Endothelial cell (in vitro differentiated cells): ENCODE data around the gene FBXL14. TPM values are rescaled to one million over a fixed set of nuclear protein-coding genes. Genes with fewer than 3 reads are reported as not detected.

ENCODE experiments used
- DNase-seq: peaks from one replicate; pipeline ENCODE4 v3.0.0; 2021; ENCODE audit warnings: low spot score
- H3K27ac Mint-ChIP-seq: one replicate; pipeline ENCODE4 v1.8.0; 2021; ENCODE audit warnings: mixed read lengths, inconsistent platforms; ENCODE audit not compliant: unreplicated experiment
- H3K27me3 Mint-ChIP-seq: one replicate; pipeline ENCODE4 v1.8.0; 2021; ENCODE audit warnings: mild to moderate bottlenecking, moderate library complexity, mixed read lengths, inconsistent platforms; ENCODE audit not compliant: unreplicated experiment
- H3K36me3 Mint-ChIP-seq: one replicate; pipeline ENCODE4 v1.8.0; 2021; ENCODE audit warnings: mild to moderate bottlenecking, low read depth, mixed read lengths, inconsistent platforms; ENCODE audit not compliant: unreplicated experiment
- H3K4me1 Mint-ChIP-seq: one replicate; pipeline ENCODE4 v1.8.0; 2021; ENCODE audit warnings: mild to moderate bottlenecking, mixed read lengths, inconsistent platforms; ENCODE audit not compliant: unreplicated experiment
- H3K4me3 Mint-ChIP-seq: one replicate; pipeline ENCODE4 v1.8.0; 2021; ENCODE audit warnings: mild to moderate bottlenecking, mixed read lengths, inconsistent platforms; ENCODE audit not compliant: unreplicated experiment
- H3K9me3 Mint-ChIP-seq: one replicate; pipeline ENCODE4 v1.8.0; 2021; ENCODE audit warnings: mixed read lengths, inconsistent platforms; ENCODE audit not compliant: unreplicated experiment
- CTCF ChIP-seq: fragments of 200-600 bp; sonication (generic); IDR thresholded peaks from one replicate; pipeline ENCODE4 v1.5.0; 2021; ENCODE audit warnings: antibody characterized with exemption; ENCODE audit not compliant: unreplicated experiment
- total RNA-seq: library from RNA; stranded (reverse); fragmentation: NEBNext Ultra II Directional; extraction: Animal tissue kit (Norgen Biotek cat#: 25700); gene quantifications from one replicate; pipeline ENCODE4 v1.2.1, GENCODE V29; 2021; ENCODE audit not compliant: unreplicated experiment

Gene FBXL14
- total RNA-seq, 1 donor from 2014 or later = 14.7 TPM

- Mint-ChIP-seq H3K36me3 (peaks cover 6% of the 10 kb centered on the region), H3K4me1 (no peaks in the 10 kb centered on the region), H3K27me3 (no peaks in the 10 kb centered on the region), H3K27ac (no peak overlapping the region), H3K9me3 (no peaks in the 10 kb centered on the region), H3K4me3 (no peak overlapping the region)
- TF ChIP-seq CTCF = no peak
- DNase-seq = no peak
Measured at GRCh38 chr12:1553987-1554982, 40.1 kb downstream of the FBXL14 start.

- DNase-seq = no peak
- peaks cover 9% of the 10 kb centered on the region for H3K36me3 Mint-ChIP-seq
- TF ChIP-seq CTCF = no peak
- H3K9me3 Mint-ChIP-seq = no peaks in the 10 kb centered on the region
- no peaks in the 10 kb centered on the region for H3K4me1 Mint-ChIP-seq
- H3K4me3 Mint-ChIP-seq = no peak overlapping the region
- H3K27me3 Mint-ChIP-seq = peaks cover 3% of the 10 kb centered on the region
- H3K27ac Mint-ChIP-seq = no peak overlapping the region
Measured at GRCh38 chr12:1553536-1553935, 40.8 kb downstream of the FBXL14 start.

- no peak for TF ChIP-seq CTCF
- no peak overlapping the region for H3K27ac Mint-ChIP-seq
Measured at GRCh38 chr12:1552911-1553491, 41.4 kb downstream of the FBXL14 start.

GRCh38 chr12:1552171-1552570, 42.2 kb downstream of the FBXL14 start:
- TF ChIP-seq CTCF = no peak
- Mint-ChIP-seq H3K4me1 (no peaks in the 10 kb centered on the region), H3K4me3 (no peak overlapping the region)

More at GRCh38 chr12:1552911-1553491, 41.4 kb downstream of the FBXL14 start:
- no peaks in the 10 kb centered on the region for H3K9me3 Mint-ChIP-seq
- no peak for DNase-seq
- H3K4me1 Mint-ChIP-seq = no peaks in the 10 kb centered on the region
- peaks cover 3% of the 10 kb centered on the region for H3K27me3 Mint-ChIP-seq
- H3K4me3 Mint-ChIP-seq = no peak overlapping the region
- H3K36me3 Mint-ChIP-seq = peaks cover 9% of the 10 kb centered on the region

GRCh38 chr12:1551496-1551895, 42.9 kb downstream of the FBXL14 start:
- TF ChIP-seq CTCF = no peak
- no peaks in the 10 kb centered on the region for H3K9me3 Mint-ChIP-seq

More at GRCh38 chr12:1552171-1552570, 42.2 kb downstream of the FBXL14 start:
- DNase-seq = no peak
- no peaks in the 10 kb centered on the region for H3K9me3 Mint-ChIP-seq
- peaks cover 9% of the 10 kb centered on the region for H3K36me3 Mint-ChIP-seq
- no peak overlapping the region for H3K27ac Mint-ChIP-seq
- peaks cover 3% of the 10 kb centered on the region for H3K27me3 Mint-ChIP-seq

More at GRCh38 chr12:1551496-1551895, 42.9 kb downstream of the FBXL14 start:
- Mint-ChIP-seq H3K4me3 (no peak overlapping the region), H3K27ac (no peak overlapping the region), H3K36me3 (peaks cover 9% of the 10 kb centered on the region), H3K27me3 (peaks cover 3% of the 10 kb centered on the region), H3K4me1 (no peaks in the 10 kb centered on the region)
- DNase-seq = no peak
